Transverse colon (tissue), 4 donors: ENCODE results near the gene CENPB. TPM values are rescaled to one million over a fixed set of nuclear protein-coding genes. Genes with fewer than 3 reads are reported as not detected.
A peak's percentile ranks its signal among the peaks of the same experiment; 100 is the strongest.

Source experiments
- DNase-seq: peaks from one replicate; pipeline ENCODE4 v3.0.0-alpha.2; 2019
- H3K27ac ChIP-seq, 4 donors: fragments of 200-600 bp; sonication (generic); 2 replicates each; pipeline ENCODE4 v1.5.1; 2016 to 2018; ENCODE audit warnings: inconsistent platforms in 4 of 4
- H3K27me3 ChIP-seq: fragments of 200-600 bp; sonication (generic); 2 replicates; pipeline ENCODE4 v1.5.1; 2017; ENCODE audit warnings: inconsistent platforms
- H3K36me3 ChIP-seq, 4 donors: fragments of 200-600 bp; sonication (generic); 2 replicates each; pipeline ENCODE4 v1.5.1; 2017 to 2019; ENCODE audit warnings: inconsistent platforms in 4 of 4
- H3K4me1 ChIP-seq, 4 donors: fragments of 200-600 bp; sonication (generic); 2 replicates each; pipeline ENCODE4 v1.5.1; 2017 to 2020; ENCODE audit warnings: inconsistent platforms in 4 of 4
- H3K4me3 ChIP-seq, 4 donors: fragments of 200-600 bp; sonication (generic); 1 replicate in 1 of 4; 2 replicates in 3 of 4; pipeline versions ENCODE4 v1.5.1 to v1.6.1; 2017 to 2019; ENCODE audit warnings: inconsistent platforms in 4 of 4
- H3K9me3 ChIP-seq, 2 donors: fragments of 200-600 bp; sonication (generic); 2 replicates each; pipeline ENCODE4 v1.5.1; 2017 to 2019; ENCODE audit warnings: inconsistent platforms in 2 of 2
- CTCF ChIP-seq, 5 experiments: fragments of 200-600 bp in 3 of 5; fragments of 450-650 bp in 2 of 5; sonication (generic) in 3 of 5; IDR thresholded peaks; 1 replicate in 2 of 5; 2 replicates in 3 of 5; pipeline ENCODE4 v1.5.1; 2016 to 2017; ENCODE audit warnings: antibody characterized with exemption in 5 of 5, inconsistent platforms in 3 of 5, mild to moderate bottlenecking in 2 of 5, moderate library complexity in 1 of 5
- EP300 ChIP-seq: sonication (generic); formaldehyde crosslinking; IDR thresholded peaks from one replicate; pipeline ENCODE4 v1.6.1; 2017; ENCODE audit warnings: antibody characterized with exemption, low read depth
- POLR2A ChIP-seq: fragments of 450-650 bp; IDR thresholded peaks from one replicate; pipeline ENCODE4 v1.6.1; 2016; ENCODE audit warnings: antibody characterized with exemption, mild to moderate bottlenecking, moderate library complexity
- POLR2AphosphoS5 ChIP-seq, 3 donors: sonication (generic); formaldehyde crosslinking; IDR thresholded peaks; one replicate each; pipeline ENCODE4 v1.6.1; 2016; ENCODE audit warnings: antibody characterized with exemption in 3 of 3
- WGBS, 2 donors: methylation state at CpG; one replicate each; pipeline ENCODE4 v1.1.5; 2018; ENCODE audit warnings: low coverage in 1 of 2; 5-methylcytosine and 5-hydroxymethylcytosine counted together
- in situ Hi-C, 4 donors: fragments of 200-750 bp; cut with MboI; loops; one replicate each; pipeline versions ENCODE4 v1.15.0 to v1.15.1; 2017; ENCODE audit warnings: low sequenced_read_pairs in 3 of 4, low pct_ligation_motif_present in 1 of 4, low pct_unique_long_range_greater_than_20kb in 1 of 4
- intact Hi-C: fragments of 100-400 bp; cut with DNase I; formaldehyde crosslinking; loops from one replicate; pipeline ENCODE4 v1.15.1; 2023; ENCODE audit warnings: low total_unique reads
- total RNA-seq, 4 donors: library from RNA; depleted of rRNA; stranded (reverse); fragments of >200 nt; gene quantifications; one replicate each; pipeline ENCODE4 v1.1.0, GENCODE V29; 2016

The CENPB gene
- total RNA-seq, 4 donors from 2014 or later = 66.6 to 83.1 (median 72.8) TPM

GRCh38 chr20:3741836-3742458, 44.6 kb downstream of the CENPB start:
- no peaks in the 10 kb centered on the region for H3K9me3 ChIP-seq
- no peaks in the 10 kb centered on the region for H3K4me1 ChIP-seq
- no peaks in the 10 kb centered on the region for H3K36me3 ChIP-seq
- in situ Hi-C loops (no loop called here), intact Hi-C loops (no loop called here)
- H3K27ac ChIP-seq = no peak overlapping the region
- no peak for TF ChIP-seq POLR2A
- no peak for TF ChIP-seq CTCF (IDR thresholded peaks at IDR 0.05)
- TF ChIP-seq EP300 = no peak
- no peak for TF ChIP-seq POLR2AphosphoS5 (IDR thresholded peaks at IDR 0.05)
- H3K4me3 ChIP-seq = no peak overlapping the region
- peaks cover 15% of the 10 kb centered on the region for H3K27me3 ChIP-seq
- WGBS, 2 donors = 72% methylated on average over 7 of the region's 7 CpGs; no CpG with 5 or more reads in 1 of the 2 donors
- no peak for DNase-seq

DNA sequence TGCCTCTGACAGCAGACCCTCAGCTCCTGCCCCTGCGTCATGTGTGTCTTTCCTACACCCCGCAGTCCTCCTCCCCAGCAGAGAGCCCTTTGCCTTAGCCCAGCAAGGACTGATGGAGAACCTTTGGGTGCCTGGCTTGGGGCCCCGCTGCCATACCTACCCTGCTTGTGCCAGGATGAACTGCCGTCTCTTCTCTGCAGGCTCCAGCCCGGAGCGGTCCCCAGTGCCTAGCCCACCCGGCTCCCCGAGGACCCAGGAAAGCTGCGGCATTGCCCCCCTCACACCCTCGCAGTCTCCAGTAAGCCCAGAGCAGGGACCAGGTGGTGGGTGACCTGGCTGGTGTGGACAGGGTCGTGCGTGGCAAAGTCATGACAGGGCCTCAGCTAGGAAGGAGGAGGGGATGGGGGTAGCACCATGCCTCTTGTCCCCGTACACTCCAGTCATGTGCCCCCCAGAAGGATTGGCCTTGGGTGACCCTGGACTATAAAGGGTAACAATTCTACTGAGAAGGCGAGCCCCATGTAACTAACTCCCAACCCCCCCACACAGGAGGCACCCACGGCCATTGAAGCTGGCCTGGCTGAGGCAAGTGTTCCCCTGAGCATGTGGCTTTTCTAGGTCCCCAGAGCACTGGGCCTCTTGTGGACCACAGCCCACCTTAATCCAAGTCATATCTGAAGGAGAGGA, 45.8 kb downstream of the CENPB start:
- H3K4me3 ChIP-seq = no peak overlapping the region
- no peaks in the 10 kb centered on the region for H3K9me3 ChIP-seq
- no peaks in the 10 kb centered on the region for H3K36me3 ChIP-seq
- intact Hi-C loops = no loop called here
- in situ Hi-C loops = no loop called here
- peaks cover 15% of the 10 kb centered on the region for H3K27me3 ChIP-seq
- no peak overlapping the region for H3K27ac ChIP-seq
- TF ChIP-seq CTCF (IDR thresholded peaks at IDR 0.05) (no peak), POLR2AphosphoS5 (IDR thresholded peaks at IDR 0.05) (no peak), POLR2A (no peak), EP300 (no peak)
- 87% methylated on average over 15 of the region's 15 CpGs; no CpG with 5 or more reads in 1 of the 2 donors for WGBS, 2 donors
- no peaks in the 10 kb centered on the region for H3K4me1 ChIP-seq
- no peak for DNase-seq

GRCh38 chr20:3739926-3740451, 46.6 kb downstream of the CENPB start:
- intact Hi-C loops (no loop called here), in situ Hi-C loops (no loop called here)
- DNase-seq = no peak
- Histone ChIP-seq H3K4me3 (no peak overlapping the region), H3K9me3 (no peaks in the 10 kb centered on the region), H3K27ac (peak overlapping the region in 2 of 4 donors; percentile 14 to 41), H3K4me1 (peaks cover 0 to under 1% (median 0%) of the 10 kb centered on the region in 4 donors), H3K36me3 (no peaks in the 10 kb centered on the region), H3K27me3 (peaks cover 9% of the 10 kb centered on the region)
- 70% methylated on average over 7 of the region's 7 CpGs; no CpG with 5 or more reads in 1 of the 2 donors for WGBS, 2 donors
- TF ChIP-seq POLR2AphosphoS5 (IDR thresholded peaks at IDR 0.05) (no peak), EP300 (no peak), CTCF (IDR thresholded peaks at IDR 0.05) (no peak), POLR2A (no peak)

- intact Hi-C loops = no loop called here
- in situ Hi-C loops = no loop called here
- peaks cover 2% of the 10 kb centered on the region for H3K27me3 ChIP-seq
- H3K4me1 ChIP-seq = peaks cover 0 to 7% (median 4%) of the 10 kb centered on the region in 4 donors
- H3K36me3 ChIP-seq = no peaks in the 10 kb centered on the region
- H3K9me3 ChIP-seq = no peaks in the 10 kb centered on the region
- 81 to 100% methylated on average over 1 to 19 of the region's 19 CpGs for WGBS, 2 donors
- no peak for DNase-seq
- no peak overlapping the region for H3K4me3 ChIP-seq
- peak overlapping the region in 2 of 4 donors; percentile 14 to 41 for H3K27ac ChIP-seq
- TF ChIP-seq CTCF (IDR thresholded peaks at IDR 0.05) (no peak), POLR2A (no peak), POLR2AphosphoS5 (IDR thresholded peaks at IDR 0.05) (no peak), EP300 (no peak)
Measured at GRCh38 chr20:3739054-3739925, 47.2 kb downstream of the CENPB start.
